Measurements from ENCODE around the gene OR4D2. TPM values are rescaled to one million over a fixed set of nuclear protein-coding genes. Genes with fewer than 3 reads are reported as not detected.

OR4D2 gene
- total RNA-seq, 1 donor from 2014 or later, result not detected

DNA sequence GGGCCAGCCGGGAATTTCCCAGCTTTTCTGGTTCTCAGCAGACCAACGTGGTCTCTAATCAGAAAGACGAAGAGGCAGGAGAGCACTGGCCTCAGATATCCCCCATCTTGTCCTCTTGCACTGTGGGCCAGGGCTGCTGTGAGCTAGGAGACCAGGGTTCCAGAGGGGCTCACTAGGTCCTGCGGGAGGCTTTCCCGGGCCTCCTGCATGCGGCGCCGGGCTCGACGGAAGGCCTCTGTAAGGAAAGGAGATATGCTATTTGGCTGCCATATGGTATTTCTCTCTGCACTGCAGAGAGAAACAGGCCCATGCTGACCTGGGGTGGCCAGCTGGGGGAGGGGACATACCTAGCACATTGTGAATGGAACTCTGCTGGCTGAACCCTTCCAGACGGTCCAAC is 39.2 kb downstream of the OR4D2 start:
- intact Hi-C loops (cut with micrococcal nuclease), result no loop called here

DNA sequence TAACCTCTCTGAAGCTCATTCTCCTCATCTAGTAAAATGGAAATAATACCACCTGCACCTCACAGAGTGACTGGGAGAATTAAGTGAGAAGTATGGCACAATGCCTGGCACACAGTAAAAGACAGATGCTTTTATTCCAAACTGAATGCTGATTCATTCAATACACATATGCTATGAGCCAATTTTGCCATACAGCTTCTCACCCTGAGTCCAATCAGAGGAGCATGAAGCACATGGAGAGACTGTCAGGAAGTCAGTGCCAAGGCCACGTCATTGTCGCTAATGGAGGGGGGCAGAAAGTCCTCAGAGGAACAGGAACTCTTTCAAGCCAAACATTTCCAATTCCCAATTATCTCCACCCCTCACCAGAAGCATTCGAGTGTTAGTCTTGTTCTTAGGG is 40.7 kb downstream of the OR4D2 start:
- intact Hi-C loops (cut with micrococcal nuclease), result no loop called here

DNA sequence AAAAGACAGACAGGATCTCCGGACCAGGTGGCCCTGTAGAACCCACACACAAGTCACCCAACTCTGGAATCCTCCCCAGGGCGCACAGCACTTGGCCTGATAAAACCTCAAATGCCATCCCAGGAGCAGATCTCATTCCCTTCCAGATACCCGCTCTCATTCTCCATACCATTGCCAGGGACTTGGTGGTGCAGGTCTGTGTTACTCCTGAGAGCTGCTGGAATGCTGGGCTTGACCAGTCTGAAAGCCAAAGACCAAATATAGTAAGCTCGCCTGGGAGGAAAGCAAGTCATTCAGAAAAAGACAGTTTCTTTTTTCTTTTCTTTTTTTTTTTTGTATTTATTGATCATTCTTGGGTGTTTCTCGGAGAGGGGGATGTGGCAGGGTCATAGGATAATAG is 41.6 kb downstream of the OR4D2 start:
- intact Hi-C loops (cut with micrococcal nuclease), result no loop called here

DNA sequence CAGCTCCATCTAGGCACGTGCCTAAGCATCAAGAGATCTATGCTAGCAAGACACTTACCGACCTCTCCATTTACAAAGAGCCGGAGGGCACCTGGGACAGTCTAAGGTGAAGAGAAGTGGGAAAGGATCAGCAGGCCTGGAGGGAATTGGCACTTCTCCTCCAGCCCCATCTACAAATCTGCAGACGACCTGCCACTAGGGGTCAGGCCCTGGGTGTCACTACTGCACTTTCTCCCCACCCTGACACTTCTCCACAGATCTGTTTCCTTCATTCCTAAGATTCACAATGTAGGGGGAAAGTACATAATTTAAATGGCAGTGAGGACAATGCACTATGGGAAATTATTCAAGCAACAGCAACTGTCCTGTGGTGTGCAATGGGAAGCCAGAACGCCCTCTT is 44.1 kb downstream of the OR4D2 start:
- intact Hi-C loops (cut with micrococcal nuclease), result no loop called here

DNA sequence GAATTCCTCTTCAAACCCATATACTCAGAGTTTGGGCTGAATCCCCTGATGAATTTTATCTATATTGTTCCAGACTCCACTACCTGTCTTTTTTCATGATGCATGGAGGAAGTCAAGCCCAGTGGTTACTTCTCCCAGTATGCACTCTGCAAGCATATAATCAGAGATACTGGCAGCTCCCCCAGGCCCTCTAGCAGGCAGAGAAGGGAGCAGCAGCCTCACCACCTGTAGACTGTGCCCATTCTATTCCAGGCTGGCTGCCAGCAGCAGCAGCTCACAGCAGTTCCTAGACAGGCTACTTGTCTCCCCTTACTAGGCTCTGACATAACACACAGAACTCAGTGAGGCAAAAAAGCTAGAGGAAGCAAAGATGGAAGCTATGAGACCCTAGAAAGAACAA is 48.9 kb downstream of the OR4D2 start:
- intact Hi-C loops (cut with micrococcal nuclease), result no loop called here

DNA sequence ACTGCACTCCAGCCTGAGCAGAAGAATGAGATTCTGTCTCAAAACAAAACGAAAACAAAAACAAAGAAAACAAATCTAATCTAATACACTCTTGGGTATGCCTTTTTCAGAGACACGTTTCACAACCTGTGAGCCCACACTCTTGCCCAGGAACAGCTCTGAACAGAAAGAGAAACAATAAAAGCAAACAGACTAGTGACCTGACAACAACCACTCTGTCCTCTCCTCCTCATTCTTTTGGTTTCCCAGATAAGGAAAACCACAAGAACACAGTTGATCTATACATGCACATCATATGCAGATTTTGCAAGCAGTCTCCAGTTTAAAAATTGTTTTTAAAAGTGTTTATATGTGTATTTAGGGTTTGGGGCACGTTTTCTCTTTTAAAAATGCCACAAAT is 51.0 kb downstream of the OR4D2 start:
- intact Hi-C loops (cut with micrococcal nuclease), result loop anchor here (2.0 kb wide), 1 partner anchor 31 kb away; no protein-coding TSS in a partner anchor

DNA sequence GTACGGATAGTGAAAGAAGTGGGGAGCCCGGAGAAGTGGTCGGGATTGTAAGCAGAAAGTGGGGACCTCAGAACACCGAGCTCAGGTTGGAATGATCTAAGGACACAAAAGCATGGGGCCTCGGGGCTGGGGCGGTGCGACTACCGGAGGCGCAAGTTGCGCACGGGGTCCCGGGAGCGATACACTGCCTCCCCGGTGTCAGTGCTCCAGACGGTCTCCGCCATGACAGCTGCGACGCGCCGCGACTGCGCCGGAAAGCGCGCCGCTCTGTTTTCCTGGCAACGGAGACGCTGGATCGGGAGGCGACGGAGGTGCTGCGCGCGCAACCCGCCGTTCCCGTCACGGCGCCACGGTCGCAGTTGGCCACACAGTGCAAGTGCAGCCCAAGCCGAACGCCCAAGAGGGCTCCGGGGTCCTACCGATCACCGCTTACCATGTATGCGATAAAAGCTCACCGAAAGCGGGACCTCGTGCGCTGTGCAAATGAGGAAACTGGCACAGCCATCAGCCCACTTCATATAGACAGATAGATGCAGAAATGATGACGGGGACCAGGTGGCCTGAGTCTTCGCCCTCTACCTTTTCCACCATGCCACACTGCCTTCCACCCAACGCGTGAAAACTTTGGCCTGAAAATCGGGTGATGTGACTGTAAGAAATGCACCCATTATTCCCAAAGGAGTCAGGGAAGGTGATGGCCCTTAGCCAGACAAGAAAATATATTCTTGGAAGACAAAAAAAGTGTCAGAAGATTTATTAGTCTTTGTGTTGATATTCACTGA is 52.4 kb downstream of the OR4D2 start, which contains the start of gene MKS1:
TSS of gene MKS1 (minus strand) at position 249 of the 782 bp plus-strand sequence. CDS start at position 224, 25 bp downstream.
- intact Hi-C loops (cut with micrococcal nuclease), result loop anchor here (2.0 kb wide), 1 partner anchor 30 kb away; no protein-coding TSS in a partner anchor

DNA sequence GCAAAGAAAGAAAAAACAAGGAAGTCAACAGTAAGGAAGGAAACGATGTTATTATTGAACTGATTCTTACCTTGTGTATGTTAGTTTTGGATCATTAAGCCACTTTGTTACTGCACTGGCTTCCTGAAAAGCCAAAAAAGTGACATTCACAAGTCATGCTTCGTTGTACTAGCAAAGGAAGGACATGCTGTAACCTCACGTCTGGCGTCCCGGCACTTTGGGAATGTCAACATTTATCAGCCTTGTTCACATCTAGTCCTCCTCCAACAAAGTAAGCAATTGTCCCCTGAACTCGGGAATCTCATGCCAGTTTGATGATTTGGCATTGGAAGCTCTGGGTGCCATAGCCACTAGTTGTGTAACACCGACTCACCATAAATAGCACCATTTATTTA is 53.0 kb downstream of the OR4D2 start:
- intact Hi-C loops (cut with micrococcal nuclease), result loop anchor here (2.0 kb wide), 1 partner anchor 29 kb away; no protein-coding TSS in a partner anchor

Other genes with a start within 250 kb of the OR4D2 start
- gene CUEDC1, start 211.6 kb upstream of the OR4D2 start, total RNA-seq, result 0.09 and 0.25 TPM in 2 replicates
- 45.9 and 48.0 TPM in 2 replicates for gene VEZF1, start 178.7 kb upstream of the OR4D2 start, total RNA-seq
- gene SRSF1, start 159.7 kb upstream of the OR4D2 start, total RNA-seq, result 417 and 421 TPM in 2 replicates
- 34.9 and 35.8 TPM in 2 replicates for gene DYNLL2, start 83.6 kb upstream of the OR4D2 start, total RNA-seq
- gene OR4D1, start 18.6 kb upstream of the OR4D2 start, total RNA-seq, result 0.27 and 0.34 TPM in 2 replicates
- gene EPX, start 25.7 kb downstream of the OR4D2 start, total RNA-seq, result not detected in 2 replicates
- gene MKS1, start 52.3 kb downstream of the OR4D2 start, total RNA-seq, result 17.9 and 20.2 TPM in 2 replicates
- not detected in 2 replicates for gene LPO, start 71.6 kb downstream of the OR4D2 start, total RNA-seq
- not detected in 2 replicates for gene MPO, start 114.0 kb downstream of the OR4D2 start, total RNA-seq
- gene TSPOAP1, start 161.8 kb downstream of the OR4D2 start, total RNA-seq, result 76.8 and 77.0 TPM in 2 replicates
- gene SUPT4H1, start 185.2 kb downstream of the OR4D2 start, total RNA-seq, result 88.6 and 90.0 TPM in 2 replicates